Activated T-cell treated with anti-CD3 and anti-CD28 coated beads, Interleukin-2, amount 50 U/mL, for 1 hour (primary cell): ENCODE results near the gene ELP4.
"Not testable (repeated sequence)": the region's sequence is repeated elsewhere in the genome, so short reads cannot be mapped to it uniquely, and the experiment has no call there.

Experiments used
- DNase-seq: peaks from one replicate; pipeline ENCODE4 v3.0.0-alpha.2; 2020

ELP4 gene

DNA sequence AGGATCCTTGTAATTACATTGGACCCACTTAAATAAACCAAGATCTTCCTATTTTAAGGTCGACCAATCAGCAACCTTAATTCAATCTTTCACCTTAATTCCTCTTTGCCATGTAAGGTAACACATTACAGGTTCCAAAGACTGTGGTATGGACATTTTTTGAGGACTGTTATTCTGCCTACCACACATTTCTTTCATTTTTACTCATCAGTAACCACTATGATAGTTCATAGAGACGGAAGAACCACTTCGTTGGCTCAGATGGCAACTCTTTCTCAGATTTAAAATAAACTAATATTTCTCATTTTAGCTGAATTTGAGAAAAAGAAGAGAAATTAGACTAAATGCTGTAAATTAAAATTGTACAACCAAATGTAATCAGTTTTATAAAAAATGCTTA, 205.3 kb downstream of the ELP4 start:
- no peak for DNase-seq

DNA sequence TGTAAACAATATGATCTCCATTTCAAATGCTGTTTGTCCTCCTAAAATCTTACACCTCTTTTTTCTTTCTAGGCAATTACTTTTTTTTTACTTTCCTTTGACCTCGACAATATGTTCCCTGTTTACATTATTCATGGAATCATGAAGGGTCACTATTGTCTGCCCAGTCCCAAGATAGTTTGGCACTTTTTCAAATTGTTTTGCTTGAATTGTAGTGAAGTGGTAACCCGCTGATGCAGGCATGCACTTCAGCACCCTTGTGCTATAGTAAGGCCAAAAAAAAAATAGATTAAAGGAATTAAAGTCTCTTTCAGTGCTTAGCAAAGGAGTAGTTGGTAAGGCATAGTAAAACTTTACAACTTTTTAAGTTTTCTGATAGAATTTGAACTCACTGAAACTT, 210.7 kb downstream of the ELP4 start:
- no peak for DNase-seq

DNA sequence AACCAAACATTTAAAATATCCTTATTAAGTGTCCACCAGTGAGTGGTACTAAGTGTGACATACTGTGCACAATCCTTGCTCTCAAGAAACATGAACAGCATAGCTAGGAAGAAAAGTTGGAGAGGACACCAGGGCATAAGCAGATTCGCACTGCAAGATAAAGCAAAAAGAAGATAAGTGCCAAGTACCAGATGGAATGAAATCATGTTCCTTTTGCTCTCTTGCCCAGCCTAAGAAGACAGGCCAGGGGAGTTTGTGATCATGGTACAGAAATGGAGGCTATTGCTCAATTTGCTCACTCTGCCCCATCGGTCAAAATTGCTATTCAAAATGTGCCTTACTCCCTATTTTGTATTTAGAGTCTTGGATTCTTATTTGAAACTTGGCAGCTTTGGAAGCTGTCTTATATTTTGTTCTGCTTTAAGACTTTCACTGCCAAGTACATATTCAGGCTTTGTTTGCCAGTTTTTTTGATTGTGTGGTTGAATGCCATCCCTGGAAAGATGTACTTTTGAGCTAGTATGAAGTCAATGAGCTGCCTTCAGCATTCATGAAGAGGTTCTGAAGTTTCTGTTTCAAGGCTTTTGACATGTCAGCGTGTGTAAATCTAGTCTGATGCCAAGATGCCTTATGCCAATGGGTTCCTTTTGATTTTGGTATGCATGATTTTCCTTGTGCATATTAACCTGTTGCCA, 211.3 kb downstream of the ELP4 start:
- no peak for DNase-seq

DNA sequence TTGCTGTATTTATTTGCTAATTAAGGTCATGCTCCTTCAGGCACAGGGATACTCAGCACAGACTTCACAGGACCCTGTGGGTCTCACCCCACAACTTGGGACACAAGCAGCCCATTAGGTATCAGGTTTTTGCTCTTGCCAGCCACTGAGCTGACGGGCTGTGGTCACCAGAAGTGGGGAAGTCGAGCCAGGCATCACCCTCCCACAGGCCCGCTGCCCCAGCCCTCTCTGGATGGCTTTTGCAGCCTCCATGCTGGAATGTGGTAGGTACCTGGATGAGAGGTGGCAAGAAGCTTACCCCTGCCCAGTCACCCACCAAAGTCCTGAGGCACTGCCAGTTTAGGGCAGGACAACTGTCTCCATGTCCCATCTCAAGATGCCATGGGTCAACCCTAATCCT, 213.2 kb downstream of the ELP4 start:
- DNase-seq, result no peak

DNA sequence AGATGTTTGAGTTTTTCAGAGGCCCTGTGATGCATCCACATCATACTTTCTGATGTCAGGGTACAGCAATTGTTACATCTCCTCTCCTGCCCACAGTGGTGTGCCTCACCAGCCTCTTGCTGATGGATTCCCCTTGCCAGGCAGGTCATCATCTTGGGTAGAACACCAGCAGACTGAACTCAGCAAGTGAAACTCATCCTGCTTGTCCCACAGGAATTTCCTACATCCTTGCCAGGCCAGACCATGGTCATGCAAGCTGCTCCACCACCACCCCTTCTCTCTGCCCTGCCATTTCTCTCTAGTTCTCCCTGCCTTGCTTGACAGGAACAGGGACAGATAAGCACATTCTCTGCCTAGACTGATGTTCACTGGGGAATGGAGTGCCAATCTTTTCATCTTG, 215.6 kb downstream of the ELP4 start:
- no peak for DNase-seq

DNA sequence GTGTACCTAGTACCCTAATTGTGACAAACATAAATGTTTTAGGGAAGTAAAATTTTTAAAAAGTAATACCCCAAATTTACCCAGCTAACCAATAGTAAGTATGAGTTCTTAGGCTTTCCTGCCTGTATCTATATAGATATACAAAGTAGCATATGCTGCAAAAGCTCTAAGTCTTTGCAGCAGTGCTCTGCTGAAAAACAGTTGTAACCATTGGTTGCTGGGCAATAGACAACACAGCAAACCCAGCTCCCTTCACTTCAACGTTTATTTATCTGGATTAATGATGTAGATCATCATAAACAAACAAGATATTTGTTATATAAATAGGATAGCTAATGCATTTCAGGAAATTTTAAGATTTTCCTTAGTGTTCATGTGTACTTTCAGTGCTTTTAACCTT, 218.9 kb downstream of the ELP4 start:
- DNase-seq, result no peak

DNA sequence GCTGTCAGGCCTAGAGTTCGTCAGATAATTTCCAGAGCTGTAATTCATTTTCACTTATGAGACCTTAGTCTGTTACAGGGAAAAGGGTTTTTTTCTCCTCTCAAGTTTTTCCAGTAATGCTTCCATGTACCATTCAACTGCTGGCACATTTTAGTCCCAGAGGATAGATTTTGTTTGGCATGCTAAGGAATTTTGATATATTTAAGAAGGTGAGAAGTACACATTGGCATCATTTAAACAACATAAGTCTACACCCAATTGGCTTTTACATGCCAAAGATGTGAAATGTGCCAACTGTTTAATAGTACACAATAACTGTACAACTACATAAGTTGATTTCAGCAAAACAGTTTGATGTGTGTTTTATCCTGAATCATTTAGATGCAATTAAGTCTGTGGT, 230.6 kb downstream of the ELP4 start:
- no peak for DNase-seq

DNA sequence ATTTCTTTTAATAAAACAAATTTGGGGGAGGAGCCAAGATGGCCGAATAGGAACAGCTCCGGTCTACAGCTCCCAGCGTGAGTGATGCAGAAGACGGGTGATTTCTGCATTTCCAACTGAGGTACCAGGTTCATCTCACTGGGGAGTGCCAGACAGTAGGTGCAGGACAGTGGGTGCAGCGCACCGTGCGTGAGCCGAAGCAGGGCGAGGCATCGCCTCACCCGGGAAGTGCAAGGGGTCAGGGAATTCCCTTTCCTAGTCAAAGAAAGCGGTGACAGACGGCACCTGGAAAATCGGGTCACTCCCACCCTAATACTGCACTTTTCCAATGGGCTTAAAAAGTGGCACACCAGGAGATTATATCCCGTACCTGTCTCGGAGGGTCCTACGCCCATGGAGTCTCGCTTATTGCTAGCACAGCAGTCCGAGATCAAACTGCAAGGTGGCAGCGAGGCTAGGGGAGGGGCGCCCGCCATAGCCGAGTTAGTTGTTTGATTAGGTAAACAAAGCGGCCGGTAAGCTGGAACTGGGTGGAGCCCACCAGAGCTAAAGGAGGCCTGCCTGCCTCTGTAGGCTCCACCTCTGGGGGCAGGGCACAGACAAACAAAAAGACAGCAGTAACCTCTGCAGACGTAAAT, 231.3 kb downstream of the ELP4 start:
- DNase-seq, result not testable (repeated sequence)

DNA sequence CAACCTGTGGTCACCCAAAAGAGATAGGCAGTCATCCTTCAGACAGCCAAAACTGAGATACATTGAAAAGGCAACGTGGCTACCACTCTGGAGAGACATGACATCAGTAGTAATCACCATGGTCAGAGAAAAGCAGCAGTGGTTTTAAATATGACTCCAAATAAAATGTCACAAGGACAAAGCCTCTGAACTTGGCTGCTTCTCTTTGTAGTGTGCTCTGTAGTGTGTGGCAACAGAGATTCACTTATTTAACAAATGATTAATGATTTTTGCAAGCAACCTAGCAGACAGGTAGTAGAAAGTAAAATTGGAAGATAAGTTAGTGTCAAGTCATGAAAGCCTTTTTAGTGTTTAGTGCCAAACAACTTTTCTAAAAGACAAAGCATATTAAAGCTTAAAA, 238.0 kb downstream of the ELP4 start:
- DNase-seq, result no peak

DNA sequence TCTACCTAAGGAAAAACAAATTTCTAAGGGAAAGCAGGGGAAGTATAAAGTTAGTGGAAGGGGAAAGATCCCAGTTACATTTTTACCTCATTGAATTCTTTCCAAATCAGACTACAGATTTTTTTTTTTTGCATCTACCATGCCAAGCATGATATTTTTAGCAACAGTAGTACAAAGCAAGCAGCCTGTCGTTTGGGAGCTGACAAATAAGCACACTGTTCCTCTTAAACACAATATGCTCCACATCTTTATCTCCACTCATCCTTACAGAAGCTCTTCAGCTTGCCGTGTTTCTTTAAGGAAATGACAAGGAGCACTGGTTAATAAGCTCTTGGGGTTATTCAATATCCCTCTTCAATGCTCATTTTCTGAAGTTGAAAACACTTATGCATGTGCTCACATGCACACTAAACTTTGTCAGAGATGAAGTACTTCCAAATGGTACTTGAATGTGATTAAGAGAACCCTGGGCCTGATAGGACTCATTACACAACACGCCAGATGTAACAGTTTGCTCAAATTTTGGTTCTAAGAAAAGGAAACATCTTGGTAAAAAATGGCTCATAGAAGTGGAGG, 247.8 kb downstream of the ELP4 start:
- no peak for DNase-seq

DNA sequence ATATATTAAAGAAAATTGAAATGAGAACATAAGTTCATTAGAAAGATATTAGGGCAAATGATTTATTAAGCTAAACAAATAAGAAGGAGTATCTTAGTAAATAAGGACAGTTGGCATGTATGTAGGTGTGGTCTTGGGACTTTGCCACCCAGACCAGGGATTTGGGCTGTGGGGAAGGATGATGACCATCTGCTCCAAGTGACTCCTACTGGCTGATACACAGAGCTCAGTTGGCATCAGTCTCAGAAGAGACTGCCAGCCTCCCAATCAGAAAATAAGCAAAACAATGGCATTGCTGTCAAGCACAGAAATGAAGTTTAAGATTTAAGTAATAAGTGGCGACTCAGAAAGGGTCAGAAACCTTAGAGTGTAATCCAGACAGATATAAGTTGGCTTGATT, 252.1 kb downstream of the ELP4 start:
- DNase-seq, result no peak

DNA sequence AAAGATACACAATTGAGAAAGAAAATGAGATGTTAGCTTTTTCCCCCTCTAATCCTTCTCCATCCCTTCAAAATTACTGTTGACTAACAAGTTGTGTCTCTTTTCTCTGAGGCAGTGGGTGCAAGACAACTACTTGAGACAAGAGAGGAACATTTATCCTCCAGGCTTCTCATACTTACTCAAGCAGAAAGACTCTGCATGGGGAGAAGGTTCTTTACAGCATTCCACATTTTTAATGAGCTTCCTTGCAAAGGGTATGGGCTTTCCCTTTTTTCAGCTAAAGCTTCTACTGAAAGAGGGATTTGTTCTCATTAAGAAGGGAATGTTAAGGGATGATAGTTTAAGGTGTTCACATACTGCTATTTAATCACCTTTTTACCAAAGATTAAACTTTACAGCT, 253.7 kb downstream of the ELP4 start:
- DNase-seq, result no peak

DNA sequence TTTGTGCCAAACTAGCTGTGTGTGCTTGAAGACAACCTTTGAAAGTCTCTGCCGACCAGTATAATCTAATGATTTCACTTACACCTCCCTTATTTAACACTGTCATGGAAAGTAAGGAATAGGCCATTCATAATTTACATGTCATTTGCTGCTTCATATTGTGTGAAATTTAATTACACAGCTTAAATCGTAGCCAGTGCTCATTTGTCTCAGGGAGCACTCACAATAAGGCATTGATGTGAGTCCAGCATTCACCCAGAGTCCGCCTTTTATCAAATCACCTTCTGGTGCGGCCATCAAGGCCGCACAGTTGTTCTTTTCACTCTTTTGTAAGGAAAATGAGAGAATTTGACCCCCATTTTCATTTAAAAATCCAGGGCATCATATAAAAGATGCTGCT, 254.7 kb downstream of the ELP4 start:
- DNase-seq, result no peak

DNA sequence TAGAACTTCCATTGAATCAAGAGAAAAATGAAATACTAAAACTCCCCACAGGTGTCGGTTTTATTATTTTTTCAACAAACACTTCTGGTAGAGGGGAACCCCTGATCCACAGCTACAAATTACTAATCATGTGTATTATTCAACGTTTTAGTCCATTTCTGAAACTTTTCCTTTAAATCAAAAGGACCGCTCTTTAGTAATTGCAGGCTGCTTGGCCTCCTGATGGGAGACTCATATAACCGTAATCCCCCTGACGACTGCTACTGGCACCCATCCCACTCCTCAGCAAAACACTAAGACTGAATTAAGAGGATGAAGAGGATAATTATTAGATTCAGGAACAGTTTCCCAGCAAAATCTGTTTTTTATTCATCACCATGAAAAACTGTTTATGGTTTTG, 255.2 kb downstream of the ELP4 start:
- DNase-seq, result no peak

DNA sequence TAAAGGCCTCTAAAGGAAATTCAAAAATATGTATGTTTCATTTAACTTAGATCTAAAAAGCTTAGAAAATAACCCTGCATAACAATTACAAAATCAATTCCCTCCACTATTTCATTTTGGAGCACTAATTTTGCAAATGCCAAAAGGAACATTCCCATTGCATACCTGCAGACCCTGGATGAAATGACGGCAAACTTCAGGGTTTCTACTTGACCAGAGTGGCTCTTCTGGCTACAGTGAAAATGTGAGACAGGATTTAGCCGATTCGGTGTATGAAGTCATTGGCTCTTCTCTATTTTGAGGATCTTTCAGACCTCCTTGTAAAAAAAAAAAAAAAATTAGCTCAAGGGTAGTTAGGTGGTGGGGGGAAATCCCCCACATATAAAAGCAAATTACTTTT, 257.5 kb downstream of the ELP4 start:
- no peak for DNase-seq

DNA sequence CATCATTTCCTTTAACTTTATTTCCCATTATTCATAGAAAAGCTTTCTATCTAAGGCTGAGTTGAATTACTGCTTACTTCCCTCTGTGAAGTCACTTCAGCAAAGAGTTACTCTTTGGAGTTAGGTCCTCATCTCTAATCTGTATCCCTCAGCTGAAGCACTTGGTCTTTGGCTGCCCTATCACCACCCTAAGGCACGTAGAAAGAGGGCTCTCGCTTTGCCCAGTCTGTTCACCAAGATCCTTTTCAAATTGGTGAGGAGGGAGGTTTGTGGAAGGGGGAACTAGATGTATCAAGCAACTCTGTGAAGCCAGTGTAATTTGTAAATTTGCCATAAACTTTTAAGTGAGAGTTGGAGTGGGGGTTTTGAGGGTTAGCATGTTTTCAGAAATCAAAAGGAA, 258.1 kb downstream of the ELP4 start:
- no peak for DNase-seq

DNA sequence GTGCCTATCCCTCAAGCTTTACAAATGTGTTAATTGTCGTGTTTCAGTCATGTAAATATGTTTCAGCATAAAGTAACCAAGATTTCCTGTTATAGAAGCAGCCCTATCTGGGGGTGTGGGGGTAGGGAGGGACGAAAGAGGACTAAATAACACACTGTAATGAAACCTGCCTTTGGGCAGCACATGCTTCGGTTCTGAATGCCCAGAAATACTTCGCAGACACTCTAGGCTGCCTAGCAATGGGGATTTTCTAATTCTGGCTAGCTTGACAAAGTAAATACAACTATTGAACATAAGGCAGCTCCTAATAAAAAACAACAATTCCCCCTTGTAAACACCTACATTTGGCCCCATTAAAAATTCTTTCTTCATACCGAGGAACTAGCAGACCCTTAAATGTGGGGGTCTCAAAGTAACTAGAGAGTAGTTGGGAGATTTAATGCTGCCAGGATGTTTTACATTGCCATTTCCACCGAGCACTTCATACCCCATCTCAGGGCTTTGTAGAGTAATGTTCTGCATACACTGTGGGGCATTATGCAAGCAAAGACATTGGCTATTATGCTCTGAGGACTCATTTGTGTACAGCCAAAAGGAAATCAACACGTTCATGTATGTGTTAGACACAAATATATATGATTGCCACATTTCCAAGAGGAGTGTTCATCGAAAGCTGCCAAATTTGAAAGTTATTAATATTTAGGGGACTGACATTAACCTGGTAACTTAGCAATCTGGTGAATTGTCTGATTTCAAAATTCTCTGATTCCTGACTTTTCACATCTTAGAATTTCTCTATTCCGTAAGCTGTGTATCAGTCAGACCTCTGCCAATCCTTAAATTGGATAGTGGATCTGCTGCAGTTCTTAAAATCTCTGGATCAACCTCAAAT, 259.4 kb downstream of the ELP4 start:
- DNase-seq, result no peak

DNA sequence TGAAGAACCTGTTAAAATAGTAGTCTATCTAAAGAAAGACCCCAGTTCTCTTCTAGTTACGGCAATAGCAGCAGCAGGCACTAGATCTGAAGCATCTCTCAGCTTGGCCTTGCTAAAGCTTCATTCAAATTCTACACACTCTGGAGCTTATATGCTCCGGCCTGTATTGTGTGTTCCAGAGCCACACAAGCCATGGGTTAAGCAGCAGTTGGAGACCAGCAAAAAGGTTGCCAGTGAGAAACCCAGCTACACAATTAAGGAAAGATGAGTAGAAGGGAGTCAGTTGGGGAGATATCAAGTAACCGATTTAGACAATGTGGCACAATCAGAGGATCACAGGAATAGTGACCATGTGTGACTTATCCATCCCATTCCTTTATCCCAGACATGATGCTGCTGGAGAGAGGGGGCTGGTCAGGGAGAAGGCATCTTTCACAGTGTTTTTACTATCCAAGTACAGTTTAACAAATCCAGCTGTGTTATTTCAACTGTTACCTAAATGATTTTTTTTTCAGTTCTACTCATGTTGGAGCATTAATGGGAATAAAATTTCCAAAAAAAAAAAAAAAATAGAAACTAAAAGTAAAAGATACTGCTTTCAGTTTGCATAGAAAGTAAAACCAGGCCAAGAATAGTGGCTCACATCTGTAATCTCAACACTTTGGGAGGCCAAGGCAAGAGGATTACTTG, 260.6 kb downstream of the ELP4 start:
- DNase-seq, result no peak

DNA sequence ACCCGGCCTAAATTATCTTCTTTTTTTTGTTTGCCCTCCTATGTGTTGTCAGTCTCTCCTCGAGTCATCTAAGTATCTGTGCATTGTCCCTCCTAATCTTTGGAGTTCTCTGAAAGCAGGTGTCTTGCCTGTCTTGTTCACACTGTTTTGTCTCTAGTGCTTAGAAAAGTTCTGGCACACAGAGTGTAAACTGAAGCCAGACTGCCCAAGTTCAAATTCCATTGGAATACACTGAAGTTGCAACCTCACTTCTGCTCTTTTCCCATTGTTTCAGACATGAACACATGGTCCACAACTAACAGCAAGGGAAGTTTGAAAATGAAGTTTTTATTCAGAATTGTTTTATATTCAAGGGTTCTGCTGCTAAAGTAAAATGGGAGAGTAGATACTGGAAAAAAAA, 262.8 kb downstream of the ELP4 start:
- DNase-seq, result no peak

DNA sequence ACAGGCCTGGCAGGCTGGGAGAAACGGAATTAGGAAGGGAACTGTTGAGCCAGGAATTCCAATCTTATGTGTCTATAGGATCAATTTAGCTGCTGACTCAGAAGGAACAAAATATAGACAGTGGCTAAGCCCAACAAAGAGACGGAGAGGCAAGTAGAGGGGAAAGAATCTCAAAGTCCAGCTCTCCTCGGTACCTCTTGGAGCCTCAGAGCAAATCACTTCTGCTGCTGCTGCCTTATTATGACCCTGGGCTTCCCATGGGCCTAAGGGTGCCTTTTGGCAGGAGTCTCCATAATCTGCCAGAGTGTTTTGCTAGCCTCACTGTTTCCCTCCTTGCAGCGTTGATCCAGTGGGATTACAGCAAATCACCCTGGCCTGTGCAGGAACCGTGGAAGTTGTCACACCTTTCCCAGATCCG, 269.8 kb downstream of the ELP4 start:
- DNase-seq, result no peak

DNA sequence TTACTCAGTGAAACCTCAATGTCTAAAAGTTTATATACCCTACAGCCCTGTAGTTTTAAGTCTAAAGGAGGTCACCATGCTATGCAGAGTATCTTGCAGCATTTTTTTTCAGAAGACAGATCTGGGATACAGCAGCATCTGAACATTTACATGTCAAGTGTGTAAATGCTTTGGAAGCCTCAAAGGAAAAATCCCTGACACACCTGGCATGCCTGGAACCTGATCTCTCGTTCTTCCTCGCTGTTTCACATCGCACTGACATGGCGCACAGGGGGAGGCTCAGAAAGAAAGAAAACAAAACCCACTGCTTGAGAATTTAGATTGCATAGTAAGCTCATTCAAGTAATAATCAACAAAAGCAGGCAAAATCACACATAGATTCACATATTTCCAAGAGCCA, 270.5 kb downstream of the ELP4 start:
- DNase-seq, result no peak

DNA sequence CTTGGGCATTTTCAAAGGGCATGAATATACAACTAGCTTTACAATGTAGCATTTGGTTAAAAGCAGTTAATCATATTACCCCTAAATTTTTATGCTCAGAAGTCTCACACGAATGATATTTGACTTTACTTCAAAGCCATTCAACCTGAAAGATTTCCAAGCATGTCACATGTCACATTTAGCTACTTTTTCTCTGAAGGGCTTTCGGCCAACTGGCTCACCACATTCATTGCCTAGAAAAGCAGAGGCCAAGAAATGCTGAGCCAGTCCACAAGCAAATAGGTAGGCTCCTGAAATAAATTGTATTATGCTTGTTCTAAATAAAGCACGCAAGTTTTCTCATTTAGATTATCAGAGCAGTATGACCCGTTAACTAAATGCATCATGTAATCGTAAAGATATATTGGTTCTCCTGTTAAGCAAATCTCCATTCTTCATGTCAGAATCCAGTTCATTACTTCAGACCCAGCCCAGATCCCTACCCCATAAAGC, 271.0 kb downstream of the ELP4 start:
- DNase-seq, result no peak

DNA sequence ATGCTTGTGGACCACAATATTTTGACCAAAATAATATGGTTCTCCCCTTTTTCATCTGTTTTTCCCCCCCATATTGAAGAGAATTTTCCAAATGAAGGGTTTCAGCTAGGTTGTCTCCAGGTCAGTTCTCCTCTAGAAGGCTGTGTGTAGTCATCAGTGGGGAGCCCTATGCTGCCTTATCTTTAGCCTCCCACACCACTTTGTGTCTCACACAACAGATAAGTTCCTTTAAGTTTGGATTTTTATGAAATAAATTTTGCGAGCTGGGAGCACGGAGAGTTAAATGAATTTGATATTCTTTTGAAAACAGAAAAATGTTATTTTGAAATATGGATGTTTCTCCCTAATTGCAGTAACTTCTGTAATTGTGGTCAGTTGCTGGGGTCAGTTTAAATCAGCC, 272.7 kb downstream of the ELP4 start:
- DNase-seq, result no peak
